Measurements from ENCODE around the gene TLX2.
A peak's percentile ranks its signal among the peaks of the same experiment; 100 is the strongest.

The TLX2 gene

GRCh38 chr2:74493546-74493945 is 20.7 kb upstream of the TLX2 start:
- Histone ChIP-seq H3K4me2 (no peak overlapping the region), H3K9me3 (replicated peaks in 1 of 11) (peaks cover 0 to 5% (median 0%) of the 10 kb centered on the region in 11 experiments; a peak in 1 of 22 replicates), H3K36me3 (peaks cover 43 to 74% (median 61%) of the 10 kb centered on the region in 11 experiments), H3K27ac (no peak overlapping the region), H3K27me3 (peaks cover 25 to 36% (median 32%) of the 10 kb centered on the region in 11 experiments), H4K20me1 (peaks cover 0 to 54% (median 6%) of the 10 kb centered on the region in 11 experiments; a peak in 13 of 22 replicates), H3K4me3 (no peak overlapping the region), H3K9ac (no peak overlapping the region), H3K4me1 (peaks cover 0 to 9% (median 0%) of the 10 kb centered on the region in 10 experiments; a peak in 4 of 20 replicates)
- TF ChIP-seq Cebpa-rat (IDR thresholded peaks at IDR 0.05): no peak

GRCh38 chr2:74495440-74495839 is 18.8 kb upstream of the TLX2 start:
- H3K9me3 ChIP-seq (replicated peaks in 1 of 11): peaks cover 0 to 10% (median 0%) of the 10 kb centered on the region in 11 experiments; a peak in 1 of 22 replicates
- H4K20me1 ChIP-seq: peaks cover 0 to 53% (median 11%) of the 10 kb centered on the region in 11 experiments; a peak in 15 of 22 replicates
- no peak overlapping the region for H3K4me2 ChIP-seq
- no peak overlapping the region for H3K4me3 ChIP-seq
- TF ChIP-seq Cebpa-rat (IDR thresholded peaks at IDR 0.05): no peak
- H3K4me1 ChIP-seq: peaks cover 0 to 12% (median 0%) of the 10 kb centered on the region in 10 experiments; a peak in 4 of 20 replicates
- H3K9ac ChIP-seq: no peak overlapping the region
- H3K27me3 ChIP-seq: peaks cover 44 to 55% (median 51%) of the 10 kb centered on the region in 11 experiments
- H3K27ac ChIP-seq: no peak overlapping the region
- H3K36me3 ChIP-seq: peaks cover 38 to 55% (median 46%) of the 10 kb centered on the region in 11 experiments

- no peak overlapping the region for H3K4me3 ChIP-seq
- H4K20me1 ChIP-seq: peaks cover 0 to 64% (median 15%) of the 10 kb centered on the region in 11 experiments; a peak in 15 of 22 replicates
- H3K27ac ChIP-seq: no peak overlapping the region
- H3K36me3 ChIP-seq: peaks cover 20 to 38% (median 28%) of the 10 kb centered on the region in 11 experiments
- no peak overlapping the region for H3K4me2 ChIP-seq
- no peak overlapping the region for H3K9ac ChIP-seq
- peaks cover 62 to 72% (median 68%) of the 10 kb centered on the region in 11 experiments for H3K27me3 ChIP-seq
- H3K9me3 ChIP-seq (replicated peaks in 1 of 11): peaks cover 0 to 10% (median 0%) of the 10 kb centered on the region in 11 experiments; a peak in 1 of 22 replicates
- peaks cover 0 to 17% (median under 1%) of the 10 kb centered on the region in 10 experiments; a peak in 8 of 20 replicates for H3K4me1 ChIP-seq
- TF ChIP-seq Cebpa-rat (IDR thresholded peaks at IDR 0.05): no peak
Observed at GRCh38 chr2:74496997-74497776, 17.1 kb upstream of the TLX2 start.

- H3K4me2 ChIP-seq: peak overlapping the region in 2 of 11 experiments; percentile 5 to 6; a peak in 2 of 22 replicates
- no peak for TF ChIP-seq Cebpa-rat (IDR thresholded peaks at IDR 0.05)
- no peak overlapping the region for H3K27ac ChIP-seq
- no peak overlapping the region for H3K9ac ChIP-seq
- peaks cover 13 to 30% (median 21%) of the 10 kb centered on the region in 11 experiments for H3K36me3 ChIP-seq
- peaks cover 0 to 57% (median 17%) of the 10 kb centered on the region in 11 experiments; a peak in 14 of 22 replicates for H4K20me1 ChIP-seq
- H3K4me1 ChIP-seq: peaks cover 0 to 24% (median 8%) of the 10 kb centered on the region in 10 experiments; a peak in 17 of 20 replicates
- 0 out of 20 replicates have a peak overlapping the region, but pooled peaks of 1 of the 10 experiments have one; percentile 5 for H3K4me3 ChIP-seq
- H3K9me3 ChIP-seq (replicated peaks in 1 of 11): peaks cover 0 to 10% (median 0%) of the 10 kb centered on the region in 11 experiments; a peak in 1 of 22 replicates
- peaks cover 69 to 79% (median 76%) of the 10 kb centered on the region in 11 experiments for H3K27me3 ChIP-seq
Observed at GRCh38 chr2:74497777-74498499, 16.3 kb upstream of the TLX2 start.

- H3K4me1 ChIP-seq: peaks cover 0 to 32% (median 14%) of the 10 kb centered on the region in 10 experiments; a peak in 18 of 20 replicates
- TF ChIP-seq Cebpa-rat (IDR thresholded peaks at IDR 0.05): no peak
- H3K27me3 ChIP-seq: peaks cover 77 to 87% (median 83%) of the 10 kb centered on the region in 11 experiments
- no peak overlapping the region for H3K9ac ChIP-seq
- H4K20me1 ChIP-seq: peaks cover 0 to 56% (median 17%) of the 10 kb centered on the region in 11 experiments; a peak in 14 of 22 replicates
- H3K4me3 ChIP-seq: 0 out of 20 replicates have a peak overlapping the region, but pooled peaks of 1 of the 10 experiments have one; percentile 5
- no peak overlapping the region for H3K27ac ChIP-seq
- peaks cover 0 to 10% (median 0%) of the 10 kb centered on the region in 11 experiments; a peak in 1 of 22 replicates for H3K9me3 ChIP-seq (replicated peaks in 1 of 11)
- H3K36me3 ChIP-seq: peaks cover 5 to 23% (median 14%) of the 10 kb centered on the region in 11 experiments
- peak overlapping the region in 2 of 11 experiments; percentile 5 to 6; a peak in 2 of 22 replicates for H3K4me2 ChIP-seq
Observed at GRCh38 chr2:74498500-74499266, 15.6 kb upstream of the TLX2 start.

- 0 out of 20 replicates have a peak within 1 kb of the TSS, but pooled peaks of 1 of the 10 experiments have one; percentile 5 for H3K4me3 ChIP-seq
- H3K4me1 ChIP-seq: peaks cover 0 to 39% (median 14%) of the 10 kb centered on the region in 10 experiments; a peak in 18 of 20 replicates
- H3K27me3 ChIP-seq: peaks cover 84 to 94% (median 90%) of the 10 kb centered on the region in 11 experiments
- H3K27ac ChIP-seq: no peak within 1 kb of the TSS
- peak within 1 kb of the TSS in 2 of 11 experiments; percentile 5 to 6; a peak in 1 of 22 replicates for H3K4me2 ChIP-seq
- peaks cover 0 to 56% (median 17%) of the 10 kb centered on the region in 11 experiments; a peak in 13 of 22 replicates for H4K20me1 ChIP-seq
- TF ChIP-seq Cebpa-rat (IDR thresholded peaks at IDR 0.05): no peak
- H3K9ac ChIP-seq: no peak within 1 kb of the TSS
- H3K9me3 ChIP-seq (replicated peaks in 1 of 11): peaks cover 0 to 10% (median 0%) of the 10 kb centered on the region in 11 experiments; a peak in 1 of 22 replicates
- H3K36me3 ChIP-seq: peaks cover 2 to 19% (median 9%) of the 10 kb centered on the region in 11 experiments; a peak in 15 of 22 replicates
Observed at GRCh38 chr2:74499267-74499939, 14.8 kb upstream of the TLX2 start, which contains the start of gene LBX2. TSS of gene LBX2 (minus strand) at chr2:74499603. CDS start at chr2:74499537, 66 bp downstream.

- Histone ChIP-seq H3K4me1 (peaks cover 0 to 45% (median 15%) of the 10 kb centered on the region in 10 experiments; a peak in 18 of 20 replicates), H3K4me2 (no peak overlapping the region), H3K9ac (no peak overlapping the region), H3K36me3 (peaks cover under 1 to 18% (median 10%) of the 10 kb centered on the region in 11 experiments; a peak in 14 of 22 replicates), H4K20me1 (peaks cover 0 to 56% (median 17%) of the 10 kb centered on the region in 11 experiments; a peak in 13 of 22 replicates), H3K27ac (no peak overlapping the region), H3K9me3 (replicated peaks in 1 of 11) (peaks cover 0 to 10% (median 0%) of the 10 kb centered on the region in 11 experiments; a peak in 1 of 22 replicates), H3K27me3 (peaks cover 88 to 100% (median 97%) of the 10 kb centered on the region in 11 experiments), H3K4me3 (no peak overlapping the region)
- no peak for TF ChIP-seq Cebpa-rat (IDR thresholded peaks at IDR 0.05)
Observed at GRCh38 chr2:74499940-74500577, 14.2 kb upstream of the TLX2 start.
